Activated naive CD4-positive, alpha-beta T cell treated with anti-CD3 and anti-CD28 coated beads, Interleukin-2, amount 50 U/mL, for 72 hours (primary cell): ENCODE measurements around the gene DACT1. TPM values are rescaled to one million over a fixed set of nuclear protein-coding genes. Genes with fewer than 3 reads are reported as not detected.

Source experiments
- ATAC-seq, 2 donors: fragments of 150-1000 bp; cut with Tn5 transposase; 2 replicates each; pipeline ENCODE4 v1.10.0; 2021; ENCODE audit warnings: mild to moderate bottlenecking in 2 of 2, moderate library complexity in 2 of 2
- DNase-seq, 2 donors: peaks; one replicate each; pipeline ENCODE4 v3.0.0; 2021 to 2022; ENCODE audit warnings: low spot score in 2 of 2
- H3K27ac Mint-ChIP-seq, 2 donors: one replicate each; pipeline ENCODE4 v1.8.0; 2022; ENCODE audit warnings: mild to moderate bottlenecking in 2 of 2, mixed read lengths in 2 of 2
- H3K36me3 Mint-ChIP-seq, 2 donors: one replicate each; pipeline ENCODE4 v1.8.0; 2022; ENCODE audit warnings: mixed read lengths in 2 of 2
- H3K9me3 Mint-ChIP-seq, 2 donors: one replicate each; pipeline ENCODE4 v1.8.0; 2022; ENCODE audit warnings: mixed read lengths in 2 of 2
- total RNA-seq, 2 donors: library from RNA; stranded (reverse); gene quantifications; one replicate each; pipeline ENCODE4 v1.2.3, GENCODE V29; 2022

Gene DACT1
- total RNA-seq, 2 donors from 2014 or later = 1.7 to 12.2 TPM

DNA sequence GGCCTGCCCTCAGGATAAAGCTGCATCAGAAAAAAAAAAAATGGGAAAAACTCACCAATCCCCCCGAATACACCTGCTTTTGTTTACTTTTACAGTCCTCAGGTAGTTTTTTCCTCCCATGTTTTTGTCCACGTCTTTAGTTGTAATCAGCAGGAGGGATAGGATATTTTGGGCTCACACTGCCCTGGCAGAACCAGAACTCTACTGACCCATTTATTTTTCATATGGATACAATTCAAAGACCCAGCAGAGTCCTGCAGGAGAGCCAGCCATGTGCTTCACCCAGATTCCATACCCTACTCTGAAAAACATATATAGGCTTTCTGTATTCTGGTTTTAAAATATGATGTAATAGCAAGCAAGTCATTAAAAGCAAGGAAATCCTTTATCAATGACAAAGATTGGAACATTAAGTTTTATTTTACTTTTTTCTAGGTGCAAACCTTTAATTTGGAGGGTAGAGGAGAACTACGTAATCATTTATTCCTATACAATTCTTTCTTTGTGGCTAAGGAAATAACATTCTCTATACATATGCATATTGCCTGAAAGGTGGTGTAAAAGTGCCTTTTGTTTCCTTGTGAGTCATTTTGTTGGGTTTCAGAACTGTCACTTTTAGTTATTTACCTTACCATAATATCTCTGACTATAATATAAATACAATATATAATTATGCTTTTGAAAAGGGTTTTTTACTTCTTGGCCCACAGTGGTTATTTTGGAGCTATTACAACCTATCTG, 19.1 kb downstream of the DACT1 start:
- ATAC-seq = peak in 1 of 2 donors; percentile 51
- Mint-ChIP-seq H3K9me3 (no peaks in the 10 kb centered on the region), H3K36me3 (peaks cover 0 to 5% of the 10 kb centered on the region in 2 donors)

DNA sequence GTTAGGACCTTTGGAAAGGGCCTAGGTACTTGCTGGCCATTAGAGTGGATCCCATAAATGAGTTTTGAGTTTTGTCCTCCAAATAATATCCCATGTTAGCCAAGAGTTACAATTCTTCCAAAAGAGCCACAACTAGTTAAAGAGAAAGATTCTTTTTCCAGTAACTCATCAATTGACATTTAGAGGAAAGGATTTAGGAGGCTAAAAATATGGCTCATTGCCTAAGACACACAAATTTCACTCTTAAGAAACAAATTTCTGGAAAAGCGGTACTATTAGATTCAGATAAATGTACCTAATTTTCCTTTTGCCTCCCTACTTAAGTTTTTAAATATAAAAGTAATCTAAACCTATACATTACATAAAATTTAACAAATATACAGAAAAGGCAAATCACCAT, 21.3 kb downstream of the DACT1 start:
- ATAC-seq = no peak
- no peak for DNase-seq
- no peak overlapping the region for H3K27ac Mint-ChIP-seq
- H3K36me3 Mint-ChIP-seq = peaks cover 0 to 5% of the 10 kb centered on the region in 2 donors
- H3K9me3 Mint-ChIP-seq = no peaks in the 10 kb centered on the region

More for the DNA sequence above, 19.1 kb downstream of the DACT1 start:
- no peak overlapping the region for H3K27ac Mint-ChIP-seq
- no peak for DNase-seq

- ATAC-seq (no peak), DNase-seq (no peak)
- Mint-ChIP-seq H3K27ac (no peak overlapping the region), H3K9me3 (no peaks in the 10 kb centered on the region), H3K36me3 (peaks cover 0 to 5% of the 10 kb centered on the region in 2 donors)
These were observed 22.1 kb downstream of the DACT1 start for GRCh38 chr14:58659846-58660245.

DNA sequence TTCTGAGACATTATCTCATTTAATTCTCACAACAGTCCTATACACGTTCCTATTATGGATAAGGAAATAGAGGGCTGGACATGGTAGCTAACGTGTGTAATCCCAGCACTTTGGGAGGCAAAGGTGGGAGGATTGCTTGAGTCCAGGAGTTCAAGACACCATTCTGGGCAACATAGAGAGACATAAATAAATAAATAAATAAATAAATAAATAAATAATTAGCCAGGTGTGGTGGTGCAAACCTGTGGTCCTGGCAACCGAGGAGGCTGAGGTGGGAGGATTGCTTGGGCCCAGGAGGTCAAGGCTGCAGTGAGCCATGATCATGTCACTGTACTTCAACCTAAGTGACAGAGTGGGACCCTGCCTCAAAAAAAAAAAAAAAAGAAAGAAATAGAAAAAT, 22.6 kb downstream of the DACT1 start:
- ATAC-seq (no peak), DNase-seq (no peak)
- Mint-ChIP-seq H3K9me3 (no peaks in the 10 kb centered on the region), H3K27ac (no peak overlapping the region), H3K36me3 (peaks cover 0 to 5% of the 10 kb centered on the region in 2 donors)

GRCh38 chr14:58662018-58662417, 24.3 kb downstream of the DACT1 start:
- ATAC-seq (peak in 1 of 2 donors; percentile 41), DNase-seq (no peak)
- Mint-ChIP-seq H3K36me3 (no peaks in the 10 kb centered on the region), H3K27ac (peak overlapping the region in 1 of 2 donors; percentile 76), H3K9me3 (no peaks in the 10 kb centered on the region)

- Mint-ChIP-seq H3K27ac (peak overlapping the region in 1 of 2 donors; percentile 76), H3K36me3 (no peaks in the 10 kb centered on the region), H3K9me3 (no peaks in the 10 kb centered on the region)
- no peak for ATAC-seq
- no peak for DNase-seq
These were observed 25.0 kb downstream of the DACT1 start for GRCh38 chr14:58662759-58663158.

DNA sequence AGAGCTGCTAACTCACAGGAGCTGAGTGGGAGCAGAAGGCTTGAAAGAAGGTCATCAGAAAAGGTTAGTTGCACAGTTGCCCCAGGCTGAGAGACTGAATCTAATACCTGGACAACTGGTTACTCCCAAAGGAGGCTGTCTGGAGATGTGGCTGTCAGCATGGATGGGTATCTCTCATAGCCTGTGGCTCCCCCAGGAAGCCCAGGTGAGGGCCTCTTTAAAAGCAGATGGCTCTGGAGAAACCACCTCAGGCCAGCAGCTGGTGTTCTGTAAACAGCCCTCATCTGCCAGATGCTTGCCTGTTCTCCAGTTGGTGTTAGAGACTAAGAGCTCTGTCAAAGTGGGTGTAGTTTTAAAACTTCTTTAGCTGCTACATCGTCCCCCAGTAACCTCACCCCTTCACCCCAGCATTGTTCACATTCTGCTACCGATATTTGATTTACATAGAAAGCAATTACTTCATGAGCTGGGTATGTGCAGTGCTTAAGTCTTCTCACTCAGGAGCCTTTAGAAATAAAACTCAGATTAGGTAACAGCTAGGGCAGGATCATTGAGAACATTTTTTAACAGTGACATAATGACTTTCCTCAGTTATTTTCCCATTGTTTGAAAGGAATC, 25.8 kb downstream of the DACT1 start:
- no peak for ATAC-seq

DNA sequence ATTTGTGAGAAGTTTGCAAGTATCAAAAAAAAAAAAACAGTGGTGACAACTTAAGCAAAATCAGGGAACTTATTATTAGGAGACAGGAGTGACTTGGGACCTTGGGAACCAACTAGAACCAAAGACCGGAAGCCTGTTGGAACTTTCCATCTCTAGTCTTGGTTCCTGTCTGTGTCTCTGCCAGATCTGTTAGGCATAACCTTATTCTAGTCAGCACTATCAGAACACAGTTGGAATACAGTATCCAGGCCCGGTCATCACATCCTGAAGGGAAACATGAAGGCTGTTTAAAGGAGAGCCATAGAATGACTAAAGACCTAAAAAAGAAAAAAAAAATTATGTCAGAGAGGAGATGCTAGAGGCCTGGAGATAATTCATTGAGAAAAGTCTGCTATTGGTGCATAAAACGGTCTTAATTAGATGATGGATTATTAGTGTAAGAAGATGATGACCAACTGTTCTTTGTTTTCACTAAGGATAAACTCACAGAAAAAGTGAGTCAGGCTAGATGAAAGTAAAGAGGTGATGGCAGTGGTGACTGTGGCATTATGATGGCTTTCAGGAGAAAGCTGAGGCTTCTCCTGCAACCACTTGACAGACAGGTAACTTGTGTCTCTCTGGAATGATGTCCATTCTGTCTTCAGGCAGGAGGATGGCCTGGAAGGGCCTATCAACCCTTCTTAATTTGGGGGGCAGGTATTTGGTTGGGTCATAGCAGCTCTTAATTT, 28.2 kb downstream of the DACT1 start:
- DNase-seq (no peak), ATAC-seq (peak; percentile 56 to 79)
- no peaks in the 10 kb centered on the region for H3K9me3 Mint-ChIP-seq
- H3K27ac Mint-ChIP-seq = no peak overlapping the region
- peaks cover 0 to 6% of the 10 kb centered on the region in 2 donors for H3K36me3 Mint-ChIP-seq

More for the DNA sequence above, 25.8 kb downstream of the DACT1 start:
- Mint-ChIP-seq H3K36me3 (peaks cover 0 to 6% of the 10 kb centered on the region in 2 donors), H3K27ac (peak overlapping the region in 1 of 2 donors; percentile 76), H3K9me3 (no peaks in the 10 kb centered on the region)
- no peak for DNase-seq

GRCh38 chr14:58666737-58667136, 29.0 kb downstream of the DACT1 start:
- no peak overlapping the region for H3K27ac Mint-ChIP-seq
- DNase-seq (no peak), ATAC-seq (peak in 1 of 2 donors; percentile 55)
- H3K9me3 Mint-ChIP-seq = no peaks in the 10 kb centered on the region
- peaks cover 0 to 6% of the 10 kb centered on the region in 2 donors for H3K36me3 Mint-ChIP-seq

- ATAC-seq = no peak
- Mint-ChIP-seq H3K36me3 (peaks cover 0 to 6% of the 10 kb centered on the region in 2 donors), H3K27ac (no peak overlapping the region), H3K9me3 (no peaks in the 10 kb centered on the region)
- DNase-seq = no peak
These were observed 30.1 kb downstream of the DACT1 start for GRCh38 chr14:58667900-58668299.

GRCh38 chr14:58668848-58669480, 31.2 kb downstream of the DACT1 start:
- Mint-ChIP-seq H3K9me3 (no peaks in the 10 kb centered on the region), H3K36me3 (peaks cover 0 to 6% of the 10 kb centered on the region in 2 donors), H3K27ac (no peak overlapping the region)
- DNase-seq = no peak
- ATAC-seq = no peak

GRCh38 chr14:58669556-58670200, 31.9 kb downstream of the DACT1 start:
- no peak overlapping the region for H3K27ac Mint-ChIP-seq
- no peak for DNase-seq
- H3K9me3 Mint-ChIP-seq = no peaks in the 10 kb centered on the region
- no peak for ATAC-seq
- peaks cover 0 to 6% of the 10 kb centered on the region in 2 donors for H3K36me3 Mint-ChIP-seq

DNA sequence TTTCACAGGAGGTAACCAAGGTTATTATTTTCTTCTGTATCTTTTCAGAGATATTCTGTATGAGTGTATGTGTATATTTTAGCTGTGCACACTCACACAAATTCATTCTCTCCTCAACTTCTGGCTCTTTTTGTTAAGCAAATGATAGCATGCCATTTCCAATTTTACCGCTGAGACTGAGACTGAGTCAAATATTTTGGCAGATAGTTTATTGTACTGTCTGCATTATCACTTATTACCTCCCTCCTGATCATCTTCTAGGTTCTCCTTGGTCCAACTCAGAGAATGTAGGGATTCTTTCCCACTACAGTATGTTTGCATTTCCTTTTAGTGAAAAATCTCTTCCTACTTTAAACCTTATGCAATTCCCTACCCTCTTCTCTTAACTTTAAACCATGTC, 33.3 kb downstream of the DACT1 start:
- Mint-ChIP-seq H3K36me3 (peaks cover 0 to 6% of the 10 kb centered on the region in 2 donors), H3K9me3 (no peaks in the 10 kb centered on the region), H3K27ac (no peak overlapping the region)
- DNase-seq = no peak
- ATAC-seq = no peak

GRCh38 chr14:58671436-58671835, 33.7 kb downstream of the DACT1 start:
- H3K9me3 Mint-ChIP-seq = no peaks in the 10 kb centered on the region
- no peak for ATAC-seq
- no peak for DNase-seq
- no peak overlapping the region for H3K27ac Mint-ChIP-seq
- peaks cover 0 to 6% of the 10 kb centered on the region in 2 donors for H3K36me3 Mint-ChIP-seq

GRCh38 chr14:58673722-58674121, 36.0 kb downstream of the DACT1 start:
- no peak for DNase-seq
- H3K36me3 Mint-ChIP-seq = no peaks in the 10 kb centered on the region
- no peak for ATAC-seq
- no peak overlapping the region for H3K27ac Mint-ChIP-seq
- H3K9me3 Mint-ChIP-seq = no peaks in the 10 kb centered on the region

GRCh38 chr14:58677001-58677400, 39.2 kb downstream of the DACT1 start:
- ATAC-seq (no peak), DNase-seq (no peak)
- Mint-ChIP-seq H3K9me3 (no peaks in the 10 kb centered on the region), H3K36me3 (no peaks in the 10 kb centered on the region), H3K27ac (no peak overlapping the region)
